Colonic mucosa (tissue), 4 donors: ENCODE measurements around the gene AKAP6. TPM values are rescaled to one million over a fixed set of nuclear protein-coding genes. Genes with fewer than 3 reads are reported as not detected.

Source experiments
- DNase-seq: peaks from one replicate; pipeline ENCODE4 v3.0.0-alpha.2; 2020
- H3K27ac ChIP-seq: fragments of 200-600 bp; one replicate; pipeline ENCODE4 v1.8.0; 2021
- H3K27me3 ChIP-seq: fragments of 200-600 bp; one replicate; pipeline ENCODE4 v1.8.0; 2021
- H3K36me3 ChIP-seq: fragments of 200-600 bp; one replicate; pipeline ENCODE4 v1.8.0; 2021
- H3K4me1 ChIP-seq: fragments of 200-600 bp; one replicate; pipeline ENCODE4 v1.8.0; 2021; ENCODE audit warnings: mild to moderate bottlenecking
- H3K4me3 ChIP-seq: fragments of 200-600 bp; one replicate; pipeline ENCODE4 v1.8.0; 2021
- H3K9ac ChIP-seq, 2 donors: one replicate each; pipeline ENCODE4 v1.7.0; 2013; ENCODE audit warnings: control low read depth in 2 of 2, low read depth in 2 of 2, low read length in 2 of 2
- H3K9me3 ChIP-seq: fragments of 200-600 bp; one replicate; pipeline ENCODE4 v1.8.0; 2021
- intact Hi-C: fragments of 100-400 bp; cut with DNase I; formaldehyde crosslinking; loops from one replicate; pipeline ENCODE4 v1.14.1; 2022
- total RNA-seq, 2 donors: library from RNA; stranded (reverse); fragmentation: NEBNext Ultra II Directional in 1 of 2; extraction: Animal tissue kit (Norgen Biotek cat#: 25700) in 1 of 2; gene quantifications; one replicate each; pipeline ENCODE4 v1.2.1, GENCODE V29; 2021
- TF ChIP-seq, protein P1 (sequence below): fragments of 200-600 bp; IDR thresholded peaks from one replicate; pipeline ENCODE4 v1.8.0; 2022; ENCODE audit warnings: antibody characterized with exemption, mild to moderate bottlenecking
- donor health status: healthy.
- donor health status: DM: no; HTN: no; CAD: no.
- donor health status: DM: no; HTN: no; CAD: no.

Gene AKAP6
- total RNA-seq, 2 donors from 2014 or later = 1.3 to 10.3 TPM

DNA sequence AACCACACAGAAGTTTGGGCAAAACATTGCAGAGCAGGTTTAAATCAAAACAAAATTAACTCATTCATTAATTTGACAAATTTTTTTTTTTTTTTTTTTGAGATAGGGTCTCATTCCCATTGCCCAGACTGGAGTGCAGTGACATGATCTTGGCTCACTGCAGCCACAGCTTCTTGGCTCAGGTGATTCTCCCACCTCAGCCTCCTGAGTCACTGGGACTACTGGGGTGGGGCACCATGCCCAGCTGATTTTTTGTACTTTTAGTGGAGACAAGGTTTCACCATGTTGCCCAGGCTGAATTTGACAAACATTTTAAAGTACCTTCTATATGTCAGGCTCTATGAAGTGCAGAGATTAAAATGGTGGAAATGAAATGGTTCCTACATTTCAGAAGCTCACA is 352.5 kb downstream of the AKAP6 start:
- Histone ChIP-seq H3K9ac (no peak overlapping the region), H3K27me3 (no peaks in the 10 kb centered on the region), H3K27ac (no peak overlapping the region), H3K4me1 (no peaks in the 10 kb centered on the region), H3K36me3 (no peaks in the 10 kb centered on the region), H3K4me3 (no peak overlapping the region), H3K9me3 (no peaks in the 10 kb centered on the region)
- TF ChIP-seq, protein P1, sequence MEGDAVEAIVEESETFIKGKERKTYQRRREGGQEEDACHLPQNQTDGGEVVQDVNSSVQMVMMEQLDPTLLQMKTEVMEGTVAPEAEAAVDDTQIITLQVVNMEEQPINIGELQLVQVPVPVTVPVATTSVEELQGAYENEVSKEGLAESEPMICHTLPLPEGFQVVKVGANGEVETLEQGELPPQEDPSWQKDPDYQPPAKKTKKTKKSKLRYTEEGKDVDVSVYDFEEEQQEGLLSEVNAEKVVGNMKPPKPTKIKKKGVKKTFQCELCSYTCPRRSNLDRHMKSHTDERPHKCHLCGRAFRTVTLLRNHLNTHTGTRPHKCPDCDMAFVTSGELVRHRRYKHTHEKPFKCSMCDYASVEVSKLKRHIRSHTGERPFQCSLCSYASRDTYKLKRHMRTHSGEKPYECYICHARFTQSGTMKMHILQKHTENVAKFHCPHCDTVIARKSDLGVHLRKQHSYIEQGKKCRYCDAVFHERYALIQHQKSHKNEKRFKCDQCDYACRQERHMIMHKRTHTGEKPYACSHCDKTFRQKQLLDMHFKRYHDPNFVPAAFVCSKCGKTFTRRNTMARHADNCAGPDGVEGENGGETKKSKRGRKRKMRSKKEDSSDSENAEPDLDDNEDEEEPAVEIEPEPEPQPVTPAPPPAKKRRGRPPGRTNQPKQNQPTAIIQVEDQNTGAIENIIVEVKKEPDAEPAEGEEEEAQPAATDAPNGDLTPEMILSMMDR = no peak
- intact Hi-C loops = no loop called here
- DNase-seq = no peak

- H3K9me3 ChIP-seq = no peaks in the 10 kb centered on the region
- TF ChIP-seq, protein P1 = no peak
- intact Hi-C loops = no loop called here
- no peaks in the 10 kb centered on the region for H3K36me3 ChIP-seq
- H3K27ac ChIP-seq = no peak overlapping the region
- H3K9ac ChIP-seq = no peak overlapping the region
- H3K4me1 ChIP-seq = no peaks in the 10 kb centered on the region
- no peak for DNase-seq
- H3K4me3 ChIP-seq = no peak overlapping the region
- H3K27me3 ChIP-seq = no peaks in the 10 kb centered on the region
Measured at GRCh38 chr14:32682214-32682613, 353.1 kb downstream of the AKAP6 start.

DNA sequence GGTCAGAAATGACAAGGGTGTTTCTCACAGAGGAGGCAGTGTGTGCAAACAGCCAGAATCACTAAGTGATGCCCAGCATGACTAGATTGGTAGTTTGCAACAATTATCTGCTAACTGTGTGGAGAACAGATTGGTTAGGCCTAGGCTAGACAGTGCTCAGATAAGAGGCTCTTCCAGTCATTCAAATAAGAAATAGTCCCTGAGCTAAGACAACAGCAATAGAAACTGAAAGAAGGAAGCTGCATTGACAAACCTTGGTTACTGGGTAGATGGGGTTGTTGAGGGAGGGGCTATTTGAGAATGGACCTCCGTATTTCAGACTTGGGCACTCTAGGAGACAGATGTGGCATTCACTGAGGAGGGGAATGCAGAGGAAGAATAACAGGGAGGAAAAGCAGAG is 354.6 kb downstream of the AKAP6 start:
- no peaks in the 10 kb centered on the region for H3K27me3 ChIP-seq
- H3K27ac ChIP-seq = no peak overlapping the region
- TF ChIP-seq, protein P1 = no peak
- H3K9ac ChIP-seq = no peak overlapping the region
- H3K9me3 ChIP-seq = no peaks in the 10 kb centered on the region
- H3K4me1 ChIP-seq = no peaks in the 10 kb centered on the region
- intact Hi-C loops = no loop called here
- no peak for DNase-seq
- no peak overlapping the region for H3K4me3 ChIP-seq
- no peaks in the 10 kb centered on the region for H3K36me3 ChIP-seq

DNA sequence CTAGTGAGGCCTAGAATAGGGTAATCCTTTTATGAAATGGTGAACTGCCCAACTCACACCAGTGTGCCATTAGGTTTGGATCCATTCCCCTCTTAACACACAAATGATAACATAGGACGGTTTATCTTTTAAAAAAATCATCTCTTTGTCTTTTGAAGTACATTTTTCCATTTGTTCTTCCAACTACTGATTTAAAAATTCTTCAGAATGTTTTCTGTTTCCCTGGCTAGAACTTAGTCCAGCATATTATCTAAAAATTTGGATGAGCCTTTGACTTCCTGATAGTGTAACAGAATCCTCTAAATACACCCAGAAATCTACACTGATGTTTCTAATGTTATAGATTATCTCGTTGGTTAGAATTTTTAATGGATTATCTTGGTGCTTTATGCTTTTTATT is 359.8 kb downstream of the AKAP6 start:
- Histone ChIP-seq H3K27me3 (no peaks in the 10 kb centered on the region), H3K4me3 (no peak overlapping the region), H3K36me3 (no peaks in the 10 kb centered on the region), H3K9ac (no peak overlapping the region), H3K9me3 (no peaks in the 10 kb centered on the region), H3K4me1 (no peaks in the 10 kb centered on the region), H3K27ac (no peak overlapping the region)
- TF ChIP-seq, protein P1 = no peak
- intact Hi-C loops = no loop called here
- DNase-seq = no peak

DNA sequence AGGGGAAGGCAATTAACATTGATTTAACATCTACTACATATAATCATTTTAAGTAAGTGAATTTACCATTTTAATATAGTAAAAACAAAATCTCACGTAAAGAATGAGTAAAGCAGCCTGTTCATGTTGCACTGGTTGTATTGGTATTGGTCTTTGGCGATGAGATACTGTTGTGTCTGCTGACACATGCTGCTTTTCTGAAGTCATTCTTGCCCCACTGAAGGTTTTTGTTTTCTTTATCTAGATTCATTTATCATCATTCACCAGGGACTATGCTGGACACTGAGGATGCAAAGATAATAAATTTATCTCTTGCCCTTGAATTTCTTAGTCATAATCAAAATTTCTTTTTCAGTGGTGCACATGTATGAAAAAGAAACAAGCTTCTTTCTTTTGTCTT is 363.3 kb downstream of the AKAP6 start:
- Histone ChIP-seq H3K9ac (no peak overlapping the region), H3K9me3 (no peaks in the 10 kb centered on the region), H3K36me3 (no peaks in the 10 kb centered on the region), H3K27ac (no peak overlapping the region), H3K4me3 (no peak overlapping the region), H3K27me3 (no peaks in the 10 kb centered on the region), H3K4me1 (no peaks in the 10 kb centered on the region)
- DNase-seq = no peak
- TF ChIP-seq, protein P1 = no peak
- intact Hi-C loops = no loop called here

GRCh38 chr14:32693114-32693513 is 364.0 kb downstream of the AKAP6 start:
- Histone ChIP-seq H3K36me3 (no peaks in the 10 kb centered on the region), H3K4me1 (no peaks in the 10 kb centered on the region), H3K9me3 (no peaks in the 10 kb centered on the region), H3K27ac (no peak overlapping the region), H3K9ac (no peak overlapping the region), H3K27me3 (no peaks in the 10 kb centered on the region), H3K4me3 (no peak overlapping the region)
- intact Hi-C loops = no loop called here
- DNase-seq = no peak
- TF ChIP-seq, protein P1 = no peak
